ENCODE measurements around the gene IRF2BP1.

- TF ChIP-seq, protein P1, sequence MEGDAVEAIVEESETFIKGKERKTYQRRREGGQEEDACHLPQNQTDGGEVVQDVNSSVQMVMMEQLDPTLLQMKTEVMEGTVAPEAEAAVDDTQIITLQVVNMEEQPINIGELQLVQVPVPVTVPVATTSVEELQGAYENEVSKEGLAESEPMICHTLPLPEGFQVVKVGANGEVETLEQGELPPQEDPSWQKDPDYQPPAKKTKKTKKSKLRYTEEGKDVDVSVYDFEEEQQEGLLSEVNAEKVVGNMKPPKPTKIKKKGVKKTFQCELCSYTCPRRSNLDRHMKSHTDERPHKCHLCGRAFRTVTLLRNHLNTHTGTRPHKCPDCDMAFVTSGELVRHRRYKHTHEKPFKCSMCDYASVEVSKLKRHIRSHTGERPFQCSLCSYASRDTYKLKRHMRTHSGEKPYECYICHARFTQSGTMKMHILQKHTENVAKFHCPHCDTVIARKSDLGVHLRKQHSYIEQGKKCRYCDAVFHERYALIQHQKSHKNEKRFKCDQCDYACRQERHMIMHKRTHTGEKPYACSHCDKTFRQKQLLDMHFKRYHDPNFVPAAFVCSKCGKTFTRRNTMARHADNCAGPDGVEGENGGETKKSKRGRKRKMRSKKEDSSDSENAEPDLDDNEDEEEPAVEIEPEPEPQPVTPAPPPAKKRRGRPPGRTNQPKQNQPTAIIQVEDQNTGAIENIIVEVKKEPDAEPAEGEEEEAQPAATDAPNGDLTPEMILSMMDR (IDR thresholded peaks at IDR 0.05), result no peak
- TF ChIP-seq POLR2A (IDR thresholded peaks at IDR 0.05), result no peak
Observed at GRCh38 chr19:45863335-45863839, 22.6 kb downstream of the IRF2BP1 start.

All from Peyer's patch (tissue), 4 donors.